GM21367 (cell line): ENCODE results near the gene RNU6-1.

Source experiments
- ATAC-seq: cut with Tn5 transposase; IDR thresholded peaks from one replicate; pipeline ENCODE4 v1.9.1; 2021; ENCODE audit not compliant: unreplicated experiment

The RNU6-1 gene

GRCh38 chr15:67822537-67823313 lies 17.1 kb downstream of the RNU6-1 start:
- ATAC-seq = no peak

- no peak for ATAC-seq
These were observed 17.9 kb downstream of the RNU6-1 start for GRCh38 chr15:67821784-67822440.

- ATAC-seq = no peak
These were observed 18.7 kb downstream of the RNU6-1 start for GRCh38 chr15:67820992-67821783.

GRCh38 chr15:67820122-67820991 lies 19.5 kb downstream of the RNU6-1 start:
- no peak for ATAC-seq

GRCh38 chr15:67819636-67820035 lies 20.2 kb downstream of the RNU6-1 start:
- no peak for ATAC-seq

GRCh38 chr15:67818464-67818863 lies 21.4 kb downstream of the RNU6-1 start:
- no peak for ATAC-seq

- no peak for ATAC-seq
These were observed 23.2 kb downstream of the RNU6-1 start for GRCh38 chr15:67816668-67817067.

GRCh38 chr15:67815036-67815592 lies 24.7 kb downstream of the RNU6-1 start:
- no peak for ATAC-seq

- no peak for ATAC-seq
These were observed 26.7 kb downstream of the RNU6-1 start for GRCh38 chr15:67813104-67813634.

- ATAC-seq = no peak
These were observed 27.6 kb downstream of the RNU6-1 start for GRCh38 chr15:67812241-67812644.

- ATAC-seq = no peak
These were observed 30.0 kb downstream of the RNU6-1 start for GRCh38 chr15:67809866-67810265.

GRCh38 chr15:67809441-67809840 lies 30.4 kb downstream of the RNU6-1 start:
- ATAC-seq = no peak

- ATAC-seq = no peak
These were observed 31.0 kb downstream of the RNU6-1 start for GRCh38 chr15:67808821-67809220.

- no peak for ATAC-seq
These were observed 32.0 kb downstream of the RNU6-1 start for GRCh38 chr15:67807836-67808235.

- no peak for ATAC-seq
These were observed 32.7 kb downstream of the RNU6-1 start for GRCh38 chr15:67807141-67807540.

GRCh38 chr15:67806536-67806935 lies 33.3 kb downstream of the RNU6-1 start:
- no peak for ATAC-seq

- no peak for ATAC-seq
These were observed 34.0 kb downstream of the RNU6-1 start for GRCh38 chr15:67805666-67806516.

- ATAC-seq = no peak
These were observed 34.7 kb downstream of the RNU6-1 start for GRCh38 chr15:67805008-67805665.
